ENCODE data around the gene CXCR4.

CXCR4 gene

GRCh38 chr2:136156411-136156810, 38.5 kb upstream of the CXCR4 start:
- Histone ChIP-seq H3F3A (ENCODE audit: control insufficient read depth, insufficient read depth) (no peaks in the 10 kb centered on the region), H3K4me2 (ENCODE audit: low read length) (no peak overlapping the region), H3K27ac (ENCODE audit: low read depth, low read length) (no peak overlapping the region), H3K79me2 (ENCODE audit: control insufficient read depth, low read length) (no peaks in the 10 kb centered on the region), H3K27me3 (ENCODE audit: control insufficient read depth, low read length) (no peaks in the 10 kb centered on the region), H3K36me3 (ENCODE audit: control insufficient read depth, low read length) (no peaks in the 10 kb centered on the region), H4K20me1 (ENCODE audit: control insufficient read depth, insufficient read depth, low read depth, low read length) (no peaks in the 10 kb centered on the region), H3K9me2 (replicated peaks; ENCODE audit: control insufficient read depth, low read length) (no peaks in the 10 kb centered on the region), H3K4me1 (ENCODE audit: control insufficient read depth, low read length) (peaks cover 17% of the 10 kb centered on the region), H3K9me3 (ENCODE audit: control insufficient read depth, insufficient read depth, low read length) (no peaks in the 10 kb centered on the region), H3K4me3 (ENCODE audit: low read length) (no peak overlapping the region)
- TF ChIP-seq EZH2phosphoT487 (IDR thresholded peaks at IDR 0.05; ENCODE audit: borderline replicate concordance, low read length): no peak
- TF ChIP-seq CTCF (IDR thresholded peaks at IDR 0.05; ENCODE audit: low read depth, low read length, poor library complexity, severe bottlenecking): no peak

- Histone ChIP-seq H3K4me2 (ENCODE audit: low read length) (no peak overlapping the region), H3F3A (ENCODE audit: control insufficient read depth, insufficient read depth) (no peaks in the 10 kb centered on the region), H3K36me3 (ENCODE audit: control insufficient read depth, low read length) (no peaks in the 10 kb centered on the region), H3K4me1 (ENCODE audit: control insufficient read depth, low read length) (peaks cover 18% of the 10 kb centered on the region), H3K27me3 (ENCODE audit: control insufficient read depth, low read length) (no peaks in the 10 kb centered on the region), H4K20me1 (ENCODE audit: control insufficient read depth, insufficient read depth, low read depth, low read length) (no peaks in the 10 kb centered on the region), H3K4me3 (ENCODE audit: low read length) (no peak overlapping the region), H3K27ac (ENCODE audit: low read depth, low read length) (no peak overlapping the region), H3K9me3 (ENCODE audit: control insufficient read depth, insufficient read depth, low read length) (no peaks in the 10 kb centered on the region), H3K9me2 (replicated peaks; ENCODE audit: control insufficient read depth, low read length) (no peaks in the 10 kb centered on the region), H3K79me2 (ENCODE audit: control insufficient read depth, low read length) (no peaks in the 10 kb centered on the region)
- TF ChIP-seq EZH2phosphoT487 (IDR thresholded peaks at IDR 0.05; ENCODE audit: borderline replicate concordance, low read length) (no peak), CTCF (IDR thresholded peaks at IDR 0.05; ENCODE audit: low read depth, low read length, poor library complexity, severe bottlenecking) (no peak)
Measured at GRCh38 chr2:136154384-136154783, 36.4 kb upstream of the CXCR4 start.

GRCh38 chr2:136151021-136151971, 33.3 kb upstream of the CXCR4 start:
- Histone ChIP-seq H3K27ac (ENCODE audit: low read depth, low read length) (no peak overlapping the region), H3F3A (ENCODE audit: control insufficient read depth, insufficient read depth) (no peaks in the 10 kb centered on the region), H3K4me3 (ENCODE audit: low read length) (no peak overlapping the region), H3K9me3 (ENCODE audit: control insufficient read depth, insufficient read depth, low read length) (no peaks in the 10 kb centered on the region), H3K36me3 (ENCODE audit: control insufficient read depth, low read length) (no peaks in the 10 kb centered on the region), H3K4me1 (ENCODE audit: control insufficient read depth, low read length) (peaks cover 13% of the 10 kb centered on the region), H3K27me3 (ENCODE audit: control insufficient read depth, low read length) (no peaks in the 10 kb centered on the region), H3K79me2 (ENCODE audit: control insufficient read depth, low read length) (no peaks in the 10 kb centered on the region), H4K20me1 (ENCODE audit: control insufficient read depth, insufficient read depth, low read depth, low read length) (no peaks in the 10 kb centered on the region), H3K9me2 (replicated peaks; ENCODE audit: control insufficient read depth, low read length) (no peaks in the 10 kb centered on the region), H3K4me2 (ENCODE audit: low read length) (no peak overlapping the region)
- TF ChIP-seq CTCF (IDR thresholded peaks at IDR 0.05; ENCODE audit: low read depth, low read length, poor library complexity, severe bottlenecking) (no peak), EZH2phosphoT487 (IDR thresholded peaks at IDR 0.05; ENCODE audit: borderline replicate concordance, low read length) (no peak)

All from DOHH2 (cell line).